ENCODE results near the gene BIRC5. TPM values are rescaled to one million over a fixed set of nuclear protein-coding genes. Genes with fewer than 3 reads are reported as not detected.

Gene BIRC5
- total RNA-seq, 1 donor from 2014 or later = 134 TPM

GRCh38 chr17:78200451-78200850, 13.6 kb upstream of the BIRC5 start:
- Mint-ChIP-seq H3K4me1 (peaks cover 9% of the 10 kb centered on the region), H3K36me3 (ENCODE audit: low read depth) (peaks cover 8% of the 10 kb centered on the region), H3K27ac (ENCODE audit: unreplicated experiment) (no peak overlapping the region), H3K4me3 (no peak overlapping the region), H3K27me3 (ENCODE audit: low read depth) (no peaks in the 10 kb centered on the region), H3K9me3 (no peaks in the 10 kb centered on the region)
- TF ChIP-seq CTCF (conservative IDR thresholded peaks at IDR 0.05) = no peak
- no peak for DNase-seq (ENCODE audit: low read depth, low spot score)

GRCh38 chr17:78202666-78203065, 11.4 kb upstream of the BIRC5 start:
- DNase-seq (ENCODE audit: low read depth, low spot score) = no peak
- H3K36me3 Mint-ChIP-seq (ENCODE audit: low read depth) = peaks cover 4% of the 10 kb centered on the region
- H3K27ac Mint-ChIP-seq (ENCODE audit: unreplicated experiment) = no peak overlapping the region
- H3K4me3 Mint-ChIP-seq = no peak overlapping the region
- H3K27me3 Mint-ChIP-seq (ENCODE audit: low read depth) = no peaks in the 10 kb centered on the region
- no peaks in the 10 kb centered on the region for H3K4me1 Mint-ChIP-seq
- no peak for TF ChIP-seq CTCF (conservative IDR thresholded peaks at IDR 0.05)
- H3K9me3 Mint-ChIP-seq = no peaks in the 10 kb centered on the region

- no peaks in the 10 kb centered on the region for H3K36me3 Mint-ChIP-seq (ENCODE audit: low read depth)
- no peaks in the 10 kb centered on the region for H3K27me3 Mint-ChIP-seq (ENCODE audit: low read depth)
- no peak for TF ChIP-seq CTCF (conservative IDR thresholded peaks at IDR 0.05)
- H3K9me3 Mint-ChIP-seq = no peaks in the 10 kb centered on the region
- H3K4me1 Mint-ChIP-seq = no peaks in the 10 kb centered on the region
- H3K27ac Mint-ChIP-seq (ENCODE audit: unreplicated experiment) = no peak overlapping the region
- no peak for DNase-seq (ENCODE audit: low read depth, low spot score)
- H3K4me3 Mint-ChIP-seq = no peak overlapping the region
These were observed 9.5 kb upstream of the BIRC5 start for GRCh38 chr17:78204387-78205123.

- no peaks in the 10 kb centered on the region for H3K36me3 Mint-ChIP-seq (ENCODE audit: low read depth)
- H3K4me3 Mint-ChIP-seq = no peak overlapping the region
- H3K9me3 Mint-ChIP-seq = no peaks in the 10 kb centered on the region
- H3K4me1 Mint-ChIP-seq = no peaks in the 10 kb centered on the region
- DNase-seq (ENCODE audit: low read depth, low spot score) = no peak
- H3K27me3 Mint-ChIP-seq (ENCODE audit: low read depth) = no peaks in the 10 kb centered on the region
- no peak for TF ChIP-seq CTCF (conservative IDR thresholded peaks at IDR 0.05)
- no peak overlapping the region for H3K27ac Mint-ChIP-seq (ENCODE audit: unreplicated experiment)
These were observed 8.8 kb upstream of the BIRC5 start for GRCh38 chr17:78205124-78205775.

GRCh38 chr17:78206298-78206697, 7.8 kb upstream of the BIRC5 start:
- DNase-seq (ENCODE audit: low read depth, low spot score) = no peak
- no peak for TF ChIP-seq CTCF (conservative IDR thresholded peaks at IDR 0.05)

More at GRCh38 chr17:78206298-78206697, 7.8 kb upstream of the BIRC5 start:
- Mint-ChIP-seq H3K4me1 (no peaks in the 10 kb centered on the region), H3K36me3 (ENCODE audit: low read depth) (no peaks in the 10 kb centered on the region), H3K27ac (ENCODE audit: unreplicated experiment) (no peak overlapping the region), H3K4me3 (no peak overlapping the region), H3K27me3 (ENCODE audit: low read depth) (no peaks in the 10 kb centered on the region), H3K9me3 (no peaks in the 10 kb centered on the region)
